Measurements from ENCODE around the gene SLC35A3.

DNA sequence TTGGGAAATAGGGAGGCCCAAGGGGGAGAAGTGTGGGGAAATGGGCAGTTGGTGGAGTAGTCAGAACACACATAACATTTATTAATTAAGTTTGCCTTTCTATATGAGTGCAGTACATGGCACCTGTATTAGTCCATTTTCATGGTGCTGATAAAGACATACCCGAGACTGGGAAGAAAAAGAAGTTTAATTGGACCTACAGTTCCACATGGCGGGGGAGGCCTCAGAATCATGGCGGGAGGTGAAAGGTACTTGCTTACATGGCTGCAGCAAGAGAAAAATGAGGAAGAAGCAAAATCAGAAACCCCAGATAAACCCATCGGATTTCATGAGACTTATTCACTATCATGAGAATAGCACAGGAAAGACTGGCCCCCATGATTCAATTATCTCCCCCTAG is 1.6 kb upstream of the SLC35A3 start:
- TF ChIP-seq, protein P1, sequence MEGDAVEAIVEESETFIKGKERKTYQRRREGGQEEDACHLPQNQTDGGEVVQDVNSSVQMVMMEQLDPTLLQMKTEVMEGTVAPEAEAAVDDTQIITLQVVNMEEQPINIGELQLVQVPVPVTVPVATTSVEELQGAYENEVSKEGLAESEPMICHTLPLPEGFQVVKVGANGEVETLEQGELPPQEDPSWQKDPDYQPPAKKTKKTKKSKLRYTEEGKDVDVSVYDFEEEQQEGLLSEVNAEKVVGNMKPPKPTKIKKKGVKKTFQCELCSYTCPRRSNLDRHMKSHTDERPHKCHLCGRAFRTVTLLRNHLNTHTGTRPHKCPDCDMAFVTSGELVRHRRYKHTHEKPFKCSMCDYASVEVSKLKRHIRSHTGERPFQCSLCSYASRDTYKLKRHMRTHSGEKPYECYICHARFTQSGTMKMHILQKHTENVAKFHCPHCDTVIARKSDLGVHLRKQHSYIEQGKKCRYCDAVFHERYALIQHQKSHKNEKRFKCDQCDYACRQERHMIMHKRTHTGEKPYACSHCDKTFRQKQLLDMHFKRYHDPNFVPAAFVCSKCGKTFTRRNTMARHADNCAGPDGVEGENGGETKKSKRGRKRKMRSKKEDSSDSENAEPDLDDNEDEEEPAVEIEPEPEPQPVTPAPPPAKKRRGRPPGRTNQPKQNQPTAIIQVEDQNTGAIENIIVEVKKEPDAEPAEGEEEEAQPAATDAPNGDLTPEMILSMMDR (conservative IDR thresholded peaks at IDR 0.05; ENCODE audit: low read depth, low read length): no peak
- TF ChIP-seq MXI1 (IDR thresholded peaks at IDR 0.05; ENCODE audit: borderline replicate concordance, low read depth, low read length) (no peak), POLR2A (IDR thresholded peaks at IDR 0.05; ENCODE audit: low read depth, low read length) (no peak), SMC3 (IDR thresholded peaks at IDR 0.05; ENCODE audit: low read depth, low read length) (no peak), MAFK (IDR thresholded peaks at IDR 0.05; ENCODE audit: low read depth, low read length) (no peak)
- TF ChIP-seq, protein P2, sequence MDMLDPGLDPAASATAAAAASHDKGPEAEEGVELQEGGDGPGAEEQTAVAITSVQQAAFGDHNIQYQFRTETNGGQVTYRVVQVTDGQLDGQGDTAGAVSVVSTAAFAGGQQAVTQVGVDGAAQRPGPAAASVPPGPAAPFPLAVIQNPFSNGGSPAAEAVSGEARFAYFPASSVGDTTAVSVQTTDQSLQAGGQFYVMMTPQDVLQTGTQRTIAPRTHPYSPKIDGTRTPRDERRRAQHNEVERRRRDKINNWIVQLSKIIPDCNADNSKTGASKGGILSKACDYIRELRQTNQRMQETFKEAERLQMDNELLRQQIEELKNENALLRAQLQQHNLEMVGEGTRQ (IDR thresholded peaks at IDR 0.05; ENCODE audit: low read depth, low read length): no peak
